ENCODE data around the gene PRDM16. TPM values are rescaled to one million over a fixed set of nuclear protein-coding genes. Genes with fewer than 3 reads are reported as not detected.

The PRDM16 gene
- total RNA-seq, 1 experiment from 2014 or later: 6.1 TPM

GRCh38 chr1:3172431-3173380, 103.7 kb downstream of the PRDM16 start:
- BruUV-seq (replicated peaks): no TSS peak
- H3K9me2 ChIP-seq (ENCODE audit: insufficient read depth): no peaks in the 10 kb centered on the region
- H3K27me3 ChIP-seq (ENCODE audit: insufficient read depth, low read length): no peaks in the 10 kb centered on the region
- no peaks in the 10 kb centered on the region for H4K20me1 ChIP-seq (ENCODE audit: insufficient read depth)
- DNase-seq (ENCODE audit: low read depth, low spot score) (no peak), ATAC-seq (no peak)
- H3K9me3 ChIP-seq (ENCODE audit: control insufficient read depth in 1 of 2, insufficient read depth in 1 of 2, low read depth in 1 of 2, low read length in 2 of 2): no peaks in the 10 kb centered on the region
- intact Hi-C loops (cut with micrococcal nuclease): no loop called here
- ChIA-PET CTCF (no interaction called here), RAD21 (ENCODE audit: low non-redundant PET in 1 of 2, low total read pairs in 2 of 2, uncharacterized antibody in 2 of 2, unreplicated experiment in 2 of 2) (no interaction called here), POLR2A (no interaction called here)
- no peaks in the 10 kb centered on the region for H3K4me1 ChIP-seq (ENCODE audit: control insufficient read depth in 1 of 2, insufficient read depth in 2 of 2, low read length in 2 of 2)
- H3K4me2 ChIP-seq (ENCODE audit: low read length): no peak overlapping the region
- no peak overlapping the region for H2AFZ ChIP-seq (ENCODE audit: low read depth, low read length, poor library complexity, severe bottlenecking)
- no peak overlapping the region for H3K9ac ChIP-seq (ENCODE audit: low read length)
- no peaks in the 10 kb centered on the region for H3K79me2 ChIP-seq (ENCODE audit: insufficient read depth, low read length)
- no peak overlapping the region for H3K27ac ChIP-seq (ENCODE audit: low read depth, low read length)
- H3K36me3 ChIP-seq (ENCODE audit: control insufficient read depth in 1 of 2, insufficient read depth in 2 of 2, low read length in 2 of 2): no peaks in the 10 kb centered on the region
- no peak for TF ChIP-seq ELF1 (IDR thresholded peaks at IDR 0.05; ENCODE audit: borderline replicate concordance, low read depth)
- TF ChIP-seq TCF7L2 (IDR thresholded peaks at IDR 0.05; ENCODE audit: borderline replicate concordance, extremely low read depth, insufficient read depth, insufficient read length): no peak
- TF ChIP-seq SP1 (IDR thresholded peaks at IDR 0.05; ENCODE audit: low read depth): no peak
- TF ChIP-seq SIN3A (IDR thresholded peaks at IDR 0.05; ENCODE audit: low read depth): no peak
- no peak for TF ChIP-seq ATF3 (IDR thresholded peaks at IDR 0.05)
- no peak for TF ChIP-seq MAX (IDR thresholded peaks at IDR 0.05)
- TF ChIP-seq FOSL1 (IDR thresholded peaks at IDR 0.05; ENCODE audit: low read depth): no peak
- TF ChIP-seq REST (IDR thresholded peaks at IDR 0.05; ENCODE audit: low read depth): no peak
- TF ChIP-seq POLR2A (IDR thresholded peaks at IDR 0.05; ENCODE audit: borderline replicate concordance, extremely low read depth, insufficient read depth, insufficient read length): no peak
- no peak overlapping the region for H3K4me3 ChIP-seq (replicated peaks in 1 of 2; ENCODE audit: low read depth in 1 of 2, low read length in 2 of 2)
